ENCODE data around the gene TGFBR1. TPM values are rescaled to one million over a fixed set of nuclear protein-coding genes. Genes with fewer than 3 reads are reported as not detected.

TGFBR1 gene
- total RNA-seq, 2 donors from 2014 or later: 31.0 to 33.5 TPM

DNA sequence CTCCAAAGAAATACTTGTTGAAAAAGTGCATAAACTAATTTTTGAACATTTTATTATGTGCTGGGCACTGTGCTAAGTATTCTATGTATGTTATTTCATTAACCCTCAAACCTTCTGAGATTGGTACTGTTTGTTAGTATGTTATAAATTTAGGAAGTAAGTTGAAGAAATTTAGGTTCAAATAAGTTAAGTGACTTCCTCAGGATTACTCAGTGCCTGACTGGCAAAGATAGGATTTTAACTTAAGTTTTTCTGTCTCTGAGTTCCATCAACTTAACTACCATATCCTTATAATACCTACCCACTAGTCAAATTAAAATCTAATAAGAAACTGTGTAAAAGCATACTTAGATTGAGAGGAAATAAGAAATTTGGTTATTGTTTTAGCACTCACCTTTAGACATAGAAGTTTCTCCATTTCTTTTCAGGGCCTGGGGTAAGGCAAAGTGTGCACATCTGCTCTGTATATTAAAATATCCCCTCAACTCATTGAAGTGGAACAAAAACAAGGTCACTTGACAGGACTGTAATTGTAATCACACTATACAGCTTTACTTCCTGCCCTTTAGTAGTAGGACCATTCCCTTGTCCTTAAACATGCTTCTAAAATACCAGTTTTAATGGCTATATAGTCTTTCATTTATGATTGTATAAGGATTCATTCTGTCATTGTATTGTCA, 15.2 kb downstream of the TGFBR1 start:
- Mint-ChIP-seq H3K27me3 (ENCODE audit: low read depth) (no peaks in the 10 kb centered on the region), H3K9me3 (no peaks in the 10 kb centered on the region), H3K36me3 (ENCODE audit: insufficient read depth in 2 of 2) (peaks cover 4 to 5% of the 10 kb centered on the region in 2 donors), H3K4me3 (peak overlapping the region in 1 of 2 donors; percentile 89), H3K27ac (peak overlapping the region; percentile 35), H3K4me1 (ENCODE audit: low read depth) (peaks cover 79% of the 10 kb centered on the region)
- no peak for ATAC-seq (replicated peaks in 1 of 2)
- DNase-seq: no peak

DNA sequence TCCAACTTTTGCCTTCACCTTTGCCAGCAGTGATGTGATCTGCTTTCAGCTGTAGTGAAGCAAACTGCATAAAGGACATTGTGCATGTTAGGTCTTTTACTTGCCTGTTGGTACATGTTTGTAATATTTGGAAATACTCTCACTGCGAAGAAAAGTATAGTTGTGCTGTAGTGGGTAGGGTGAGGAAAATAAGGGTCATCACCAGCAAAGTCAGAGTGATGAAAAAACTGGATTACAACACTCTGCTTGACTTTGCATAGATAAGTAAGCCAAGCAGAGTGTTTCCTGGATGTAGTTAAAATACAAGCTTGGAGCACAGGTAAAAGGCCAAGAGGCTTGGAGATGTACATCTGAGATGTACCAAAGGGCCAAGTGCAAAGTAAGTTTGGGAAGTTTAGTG, 16.7 kb downstream of the TGFBR1 start:
- Mint-ChIP-seq H3K36me3 (ENCODE audit: insufficient read depth in 2 of 2) (peaks cover 4 to 5% of the 10 kb centered on the region in 2 donors), H3K4me1 (ENCODE audit: low read depth) (peaks cover 80% of the 10 kb centered on the region), H3K4me3 (no peak overlapping the region), H3K27ac (no peak overlapping the region), H3K27me3 (ENCODE audit: low read depth) (no peaks in the 10 kb centered on the region), H3K9me3 (no peaks in the 10 kb centered on the region)
- ATAC-seq (replicated peaks in 1 of 2) (no peak), DNase-seq (no peak)

DNA sequence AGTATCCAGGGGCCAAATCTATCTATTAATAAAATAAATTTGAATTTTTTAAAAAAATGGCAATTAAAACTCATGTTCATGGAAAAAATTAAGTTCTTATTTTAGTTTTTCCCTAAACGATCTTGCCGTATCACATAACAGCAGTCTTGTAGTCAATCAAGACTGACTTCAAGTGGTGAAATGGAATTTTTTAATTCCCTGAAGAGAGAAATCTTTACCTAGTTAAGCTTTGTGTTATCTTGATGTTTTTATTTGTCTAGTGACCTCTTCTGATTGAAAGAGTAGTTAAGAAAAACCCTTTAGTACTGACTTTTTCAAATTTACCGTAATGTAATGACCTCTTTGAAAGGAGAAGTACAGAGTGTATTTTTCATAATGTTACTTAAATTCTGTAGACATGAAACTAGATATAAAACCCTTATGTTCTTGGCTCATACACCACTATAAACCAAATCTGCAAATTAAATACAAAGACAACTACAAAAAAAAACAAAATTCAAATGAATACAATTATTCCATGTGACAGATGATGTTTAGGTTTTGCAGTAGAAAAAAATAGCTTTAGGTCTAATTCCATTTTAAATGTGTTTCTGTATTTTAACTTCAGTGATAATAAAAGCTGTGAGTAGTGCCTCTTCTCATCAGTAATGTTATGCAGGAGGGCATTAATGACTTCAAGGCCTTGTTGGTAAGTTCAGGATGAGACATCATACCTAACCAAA, 19.8 kb downstream of the TGFBR1 start:
- Mint-ChIP-seq H3K27ac (peak overlapping the region; percentile 43), H3K9me3 (peaks cover 0 to 2% of the 10 kb centered on the region in 2 donors), H3K27me3 (ENCODE audit: low read depth) (no peaks in the 10 kb centered on the region), H3K4me3 (no peak overlapping the region), H3K4me1 (ENCODE audit: low read depth) (peaks cover 93% of the 10 kb centered on the region), H3K36me3 (ENCODE audit: insufficient read depth in 2 of 2) (peaks cover 3 to 6% of the 10 kb centered on the region in 2 donors)
- DNase-seq (no peak), ATAC-seq (replicated peaks in 1 of 2) (no peak)

DNA sequence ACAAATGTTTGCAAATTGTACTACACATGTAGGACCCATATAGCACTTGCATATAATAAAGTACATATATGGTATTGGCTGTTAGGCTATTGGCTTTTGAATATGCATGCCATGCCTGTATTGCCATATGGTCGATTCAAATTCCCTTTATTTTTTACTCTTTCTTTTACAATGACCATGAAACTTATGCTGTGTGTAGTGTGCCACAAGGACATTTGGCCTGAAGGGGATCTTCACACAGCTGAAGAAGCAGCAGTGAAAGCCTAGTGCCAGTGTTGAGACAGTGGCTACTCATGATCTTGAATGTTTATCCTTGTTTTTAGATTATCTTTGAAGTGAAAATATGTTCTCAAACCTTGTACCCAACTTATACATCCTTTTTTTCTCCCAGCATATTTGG, 20.5 kb downstream of the TGFBR1 start:
- Mint-ChIP-seq H3K4me1 (ENCODE audit: low read depth) (peaks cover 93% of the 10 kb centered on the region), H3K36me3 (ENCODE audit: insufficient read depth in 2 of 2) (peaks cover 3 to 7% of the 10 kb centered on the region in 2 donors), H3K27me3 (ENCODE audit: low read depth) (no peaks in the 10 kb centered on the region), H3K27ac (peak overlapping the region; percentile 48), H3K9me3 (peaks cover 0 to 2% of the 10 kb centered on the region in 2 donors), H3K4me3 (no peak overlapping the region)
- ATAC-seq (replicated peaks in 1 of 2): no peak
- DNase-seq: no peak

DNA sequence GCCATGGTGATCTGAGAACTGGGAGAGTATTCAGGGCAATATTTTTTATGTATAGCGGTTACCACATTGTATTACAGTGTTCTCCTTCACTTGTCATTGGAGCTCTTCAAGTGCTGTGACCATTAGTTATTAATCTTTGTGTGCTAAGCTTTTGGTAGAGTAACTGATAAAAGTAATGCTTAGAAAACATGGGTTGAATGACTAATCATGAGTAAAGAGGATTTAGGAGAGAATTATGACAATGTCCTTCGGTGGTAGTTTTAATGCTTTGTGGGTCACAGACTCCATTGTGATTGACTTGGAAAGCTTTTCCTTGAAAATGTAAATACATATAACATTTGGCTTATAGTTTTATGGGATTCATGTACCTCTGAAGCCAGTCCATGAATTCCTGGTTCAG, 21.4 kb downstream of the TGFBR1 start:
- peaks cover 5 to 10% of the 10 kb centered on the region in 2 donors for H3K36me3 Mint-ChIP-seq (ENCODE audit: insufficient read depth in 2 of 2)
- peaks cover 93% of the 10 kb centered on the region for H3K4me1 Mint-ChIP-seq (ENCODE audit: low read depth)
- H3K9me3 Mint-ChIP-seq: peaks cover 0 to 2% of the 10 kb centered on the region in 2 donors
- ATAC-seq (replicated peaks in 1 of 2): no peak
- no peak overlapping the region for H3K27ac Mint-ChIP-seq
- DNase-seq: no peak
- H3K4me3 Mint-ChIP-seq: peak overlapping the region in 1 of 2 donors; percentile 11
- no peaks in the 10 kb centered on the region for H3K27me3 Mint-ChIP-seq (ENCODE audit: low read depth)

DNA sequence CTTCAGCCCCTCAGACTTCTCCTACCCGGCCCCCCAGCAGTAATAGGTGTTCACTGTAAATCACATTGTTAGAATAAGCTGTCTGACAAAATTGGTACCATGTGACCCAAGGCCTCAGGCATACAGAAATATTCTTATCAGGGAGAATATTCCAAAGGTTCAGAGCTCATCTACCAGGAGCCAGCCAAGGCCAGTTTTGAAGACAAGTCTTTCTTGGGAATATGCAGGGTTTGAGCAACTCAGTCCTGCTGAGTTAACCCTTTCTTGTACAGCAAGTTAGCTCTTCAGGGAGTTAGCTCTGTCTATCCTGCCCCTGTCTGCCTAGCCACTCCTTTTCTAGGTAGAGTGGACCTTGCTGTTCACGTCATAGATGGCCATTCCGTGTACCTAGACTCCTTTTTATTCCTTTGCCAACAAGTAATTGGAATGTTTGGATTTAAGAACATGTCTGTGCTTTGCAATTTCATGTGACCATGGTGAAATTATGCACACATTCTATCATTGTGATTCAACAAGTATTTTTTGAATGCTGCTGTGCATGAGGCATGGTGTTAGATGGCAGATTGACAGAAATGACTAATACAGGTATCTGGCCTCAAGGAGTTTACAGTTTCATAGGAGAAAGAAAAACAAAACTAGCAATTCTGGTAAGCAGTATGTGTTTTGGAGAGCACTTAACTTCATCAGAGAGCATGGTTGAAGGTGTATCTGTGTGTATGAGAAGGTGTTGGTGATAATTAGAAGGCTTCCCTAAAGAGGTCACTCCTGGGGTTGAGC, 22.6 kb downstream of the TGFBR1 start:
- Mint-ChIP-seq H3K9me3 (peaks cover 0 to 2% of the 10 kb centered on the region in 2 donors), H3K4me1 (ENCODE audit: low read depth) (peaks cover 91% of the 10 kb centered on the region), H3K36me3 (ENCODE audit: insufficient read depth in 2 of 2) (peaks cover 8 to 15% of the 10 kb centered on the region in 2 donors), H3K4me3 (peak overlapping the region; percentile 13 to 60), H3K27me3 (ENCODE audit: low read depth) (no peaks in the 10 kb centered on the region), H3K27ac (peak overlapping the region; percentile 11)
- peak in 1 of 2 donors; percentile 9 for DNase-seq
- peak; percentile 80 to 85 for ATAC-seq (replicated peaks in 1 of 2)

DNA sequence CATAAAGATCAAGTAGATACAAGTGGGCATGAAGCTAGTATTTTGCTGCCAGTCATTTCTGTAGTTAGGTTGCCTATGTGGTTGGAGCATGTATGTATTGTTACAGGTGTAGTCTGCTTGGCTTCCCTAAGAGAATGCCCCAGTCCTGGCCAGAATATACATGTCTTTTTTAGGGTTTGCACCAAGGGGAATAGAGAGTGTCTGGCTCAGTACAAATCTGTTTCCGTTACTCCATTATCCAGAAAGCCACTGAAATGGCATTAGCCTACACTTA, 23.2 kb downstream of the TGFBR1 start:
- Mint-ChIP-seq H3K4me1 (ENCODE audit: low read depth) (peaks cover 93% of the 10 kb centered on the region), H3K9me3 (peaks cover 0 to 2% of the 10 kb centered on the region in 2 donors), H3K36me3 (ENCODE audit: insufficient read depth in 2 of 2) (peaks cover 8 to 15% of the 10 kb centered on the region in 2 donors), H3K4me3 (peak overlapping the region; percentile 13 to 60), H3K27me3 (ENCODE audit: low read depth) (no peaks in the 10 kb centered on the region), H3K27ac (peak overlapping the region; percentile 11)
- peak in 1 of 2 donors; percentile 14 for DNase-seq
- ATAC-seq (replicated peaks in 1 of 2): peak; percentile 76

DNA sequence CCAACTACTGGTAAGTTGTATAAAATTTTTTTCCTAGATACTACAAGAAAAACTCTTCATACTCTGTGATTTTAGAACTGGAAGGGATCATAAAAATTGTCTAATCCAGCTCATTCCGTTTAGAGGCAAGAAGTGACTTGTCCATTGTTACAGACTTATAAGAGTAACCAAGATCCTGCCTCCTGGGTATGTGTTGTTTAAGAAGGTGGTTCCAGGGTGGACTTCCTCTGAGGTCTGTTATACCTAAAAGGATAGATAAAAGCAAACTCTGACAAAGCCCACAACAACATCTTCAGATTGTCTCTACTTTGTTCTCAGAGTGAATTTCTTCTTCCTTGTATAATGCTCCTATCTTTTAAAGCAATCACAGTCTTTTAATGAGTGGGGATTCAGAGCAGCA, 24.2 kb downstream of the TGFBR1 start:
- ATAC-seq (replicated peaks in 1 of 2): no peak
- peaks cover 89% of the 10 kb centered on the region for H3K4me1 Mint-ChIP-seq (ENCODE audit: low read depth)
- H3K4me3 Mint-ChIP-seq: peak overlapping the region; percentile 22 to 50
- H3K9me3 Mint-ChIP-seq: peaks cover 0 to 2% of the 10 kb centered on the region in 2 donors
- DNase-seq: no peak
- peaks cover 8 to 15% of the 10 kb centered on the region in 2 donors for H3K36me3 Mint-ChIP-seq (ENCODE audit: insufficient read depth in 2 of 2)
- peak overlapping the region; percentile 68 for H3K27ac Mint-ChIP-seq
- no peaks in the 10 kb centered on the region for H3K27me3 Mint-ChIP-seq (ENCODE audit: low read depth)

DNA sequence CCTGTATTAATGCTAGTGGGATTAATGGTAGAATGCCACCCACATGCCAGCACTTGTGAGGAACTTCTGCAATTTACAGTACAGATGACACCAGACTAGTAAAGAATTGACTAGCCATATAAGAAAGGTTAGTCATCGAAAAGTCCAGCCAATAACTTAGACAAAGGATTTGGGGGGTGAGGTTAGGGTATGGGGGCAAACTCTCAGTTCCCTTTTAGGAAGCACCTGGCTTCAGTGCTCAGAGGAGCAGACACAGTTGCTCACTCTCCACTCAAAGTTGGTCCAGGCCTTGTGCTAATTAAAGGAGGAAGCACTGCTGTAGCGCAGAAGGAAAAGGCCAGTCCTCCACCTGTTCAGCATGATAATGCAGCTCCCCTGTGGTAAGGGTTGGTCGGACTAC, 25.2 kb downstream of the TGFBR1 start:
- H3K27me3 Mint-ChIP-seq (ENCODE audit: low read depth): no peaks in the 10 kb centered on the region
- DNase-seq: peak in 1 of 2 donors; percentile 11
- H3K4me1 Mint-ChIP-seq (ENCODE audit: low read depth): peaks cover 89% of the 10 kb centered on the region
- peak overlapping the region; percentile 52 to 61 for H3K4me3 Mint-ChIP-seq
- peaks cover 0 to 2% of the 10 kb centered on the region in 2 donors for H3K9me3 Mint-ChIP-seq
- peaks cover 8 to 14% of the 10 kb centered on the region in 2 donors for H3K36me3 Mint-ChIP-seq (ENCODE audit: insufficient read depth in 2 of 2)
- peak; percentile 44 to 50 for ATAC-seq (replicated peaks in 1 of 2)
- H3K27ac Mint-ChIP-seq: peak overlapping the region; percentile 66

DNA sequence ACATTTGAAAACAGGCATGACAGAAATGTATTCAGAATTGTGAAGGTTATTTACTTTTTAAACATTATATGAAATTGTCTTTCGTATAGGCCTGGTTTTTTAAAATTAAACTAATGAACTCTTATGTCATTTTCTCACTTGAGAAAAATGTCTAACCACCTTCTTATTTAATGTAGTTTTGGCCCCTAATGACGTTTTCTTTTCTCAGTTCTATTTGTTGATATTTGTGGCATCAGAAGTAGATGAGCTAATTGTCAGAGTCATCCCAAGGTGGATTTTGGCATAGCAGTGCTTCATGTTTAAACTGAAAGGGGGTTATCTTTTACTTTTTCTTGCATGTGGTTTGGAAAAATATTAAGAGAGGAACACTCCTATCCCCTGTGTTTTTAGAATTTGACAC, 28.2 kb downstream of the TGFBR1 start:
- peaks cover 91% of the 10 kb centered on the region for H3K4me1 Mint-ChIP-seq (ENCODE audit: low read depth)
- H3K27ac Mint-ChIP-seq: no peak overlapping the region
- no peaks in the 10 kb centered on the region for H3K9me3 Mint-ChIP-seq
- no peaks in the 10 kb centered on the region for H3K27me3 Mint-ChIP-seq (ENCODE audit: low read depth)
- peaks cover 6 to 11% of the 10 kb centered on the region in 2 donors for H3K36me3 Mint-ChIP-seq (ENCODE audit: insufficient read depth in 2 of 2)
- ATAC-seq (replicated peaks in 1 of 2) (no peak), DNase-seq (no peak)
- H3K4me3 Mint-ChIP-seq: no peak overlapping the region

DNA sequence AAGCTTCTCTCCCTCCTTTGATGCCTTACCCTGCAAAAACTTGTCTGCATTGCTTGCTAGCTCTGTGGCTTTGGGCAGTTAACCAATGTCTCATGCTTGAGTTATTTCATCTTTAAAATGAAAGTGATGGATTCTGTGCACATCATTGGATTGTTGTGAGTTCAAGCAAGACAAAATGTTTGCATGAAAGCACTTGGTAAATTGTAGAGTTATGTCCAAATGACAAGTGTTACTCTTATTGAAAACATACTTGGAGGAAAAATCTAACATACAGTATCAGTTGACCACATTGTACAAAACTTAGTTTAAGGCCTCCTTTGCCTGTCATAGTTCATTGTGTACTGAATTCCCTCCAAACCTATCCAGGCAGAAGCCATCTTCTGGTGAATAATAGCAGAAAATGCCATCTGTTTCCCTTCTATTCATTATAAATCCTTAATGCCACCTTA, 30.0 kb downstream of the TGFBR1 start:
- peak; percentile 48 to 56 for ATAC-seq (replicated peaks in 1 of 2)
- Mint-ChIP-seq H3K4me3 (peak overlapping the region; percentile 53 to 79), H3K36me3 (ENCODE audit: insufficient read depth in 2 of 2) (peaks cover 8 to 14% of the 10 kb centered on the region in 2 donors), H3K4me1 (ENCODE audit: low read depth) (peaks cover 80% of the 10 kb centered on the region), H3K27me3 (ENCODE audit: low read depth) (no peaks in the 10 kb centered on the region), H3K27ac (peak overlapping the region; percentile 18), H3K9me3 (no peaks in the 10 kb centered on the region)
- no peak for DNase-seq

DNA sequence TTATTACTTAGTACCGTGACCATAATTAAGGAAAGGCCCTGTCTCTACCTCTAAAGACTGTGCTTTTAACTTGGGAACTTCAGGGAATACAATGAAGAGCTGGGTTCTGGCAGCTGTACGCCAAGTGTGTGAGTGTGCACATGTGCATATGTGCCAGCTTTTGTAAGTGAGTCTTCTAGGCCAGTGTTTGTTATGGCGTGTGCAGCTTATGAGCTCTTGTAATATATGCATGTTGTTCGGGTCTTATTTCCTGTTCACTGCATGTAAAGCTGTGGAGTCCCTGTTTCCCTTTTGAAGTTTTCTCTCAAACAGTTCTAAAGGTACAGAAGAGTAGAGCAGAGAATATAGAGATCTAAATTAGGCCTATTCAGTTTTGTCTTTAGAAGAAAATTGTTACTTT, 30.5 kb downstream of the TGFBR1 start:
- Mint-ChIP-seq H3K4me1 (ENCODE audit: low read depth) (peaks cover 80% of the 10 kb centered on the region), H3K9me3 (no peaks in the 10 kb centered on the region), H3K27me3 (ENCODE audit: low read depth) (no peaks in the 10 kb centered on the region), H3K4me3 (peak overlapping the region; percentile 53 to 79), H3K36me3 (ENCODE audit: insufficient read depth in 2 of 2) (peaks cover 9 to 15% of the 10 kb centered on the region in 2 donors), H3K27ac (peak overlapping the region; percentile 18)
- ATAC-seq (replicated peaks in 1 of 2): peak; percentile 69 to 77
- no peak for DNase-seq

DNA sequence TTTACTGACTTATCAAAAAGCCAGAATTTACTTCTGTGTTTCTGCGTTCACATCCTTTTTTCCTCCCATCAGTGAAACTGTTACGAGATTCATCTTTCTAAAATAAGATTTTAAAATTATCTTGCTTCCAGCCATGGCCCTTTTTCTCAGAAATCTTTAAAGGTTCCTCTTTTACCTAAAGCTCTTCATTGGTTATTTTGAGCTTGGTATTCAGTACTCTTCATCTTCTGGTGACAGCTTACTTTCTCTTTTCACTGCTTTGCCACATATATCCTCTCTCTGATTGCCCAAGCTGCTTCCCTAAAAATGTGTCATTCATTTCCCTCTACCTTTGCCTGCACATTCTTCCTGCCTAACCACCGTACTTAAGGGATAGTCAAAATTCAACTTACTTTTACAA, 32.3 kb downstream of the TGFBR1 start:
- Mint-ChIP-seq H3K27me3 (ENCODE audit: low read depth) (no peaks in the 10 kb centered on the region), H3K9me3 (no peaks in the 10 kb centered on the region), H3K36me3 (ENCODE audit: insufficient read depth in 2 of 2) (peaks cover 7 to 12% of the 10 kb centered on the region in 2 donors), H3K4me1 (ENCODE audit: low read depth) (peaks cover 70% of the 10 kb centered on the region), H3K27ac (peak overlapping the region; percentile 20), H3K4me3 (peak overlapping the region in 1 of 2 donors; percentile 2)
- DNase-seq (no peak), ATAC-seq (replicated peaks in 1 of 2) (no peak)
